HL-60/S4 treated with phorbol 12-myristate 13-acetate at 8.2 ng/mL for 4 days and 3 days (cell line): ENCODE measurements around the gene TIMP1.

Source experiments
- in situ Hi-C: fragments of 300-500 bp; cut with MboI; formaldehyde crosslinking; loops from 2 replicates; pipeline ENCODE4 v1.15.0; 2022; ENCODE audit warnings: low sequenced_read_pairs

Gene TIMP1

GRCh38 chrX:47581731-47582647, at the start of gene TIMP1:
Gene TIMP1, plus strand, starts transcription at chrX:47582436. Its CDS starts 980 bp downstream, at chrX:47583416.
- in situ Hi-C loops = no loop called here

DNA sequence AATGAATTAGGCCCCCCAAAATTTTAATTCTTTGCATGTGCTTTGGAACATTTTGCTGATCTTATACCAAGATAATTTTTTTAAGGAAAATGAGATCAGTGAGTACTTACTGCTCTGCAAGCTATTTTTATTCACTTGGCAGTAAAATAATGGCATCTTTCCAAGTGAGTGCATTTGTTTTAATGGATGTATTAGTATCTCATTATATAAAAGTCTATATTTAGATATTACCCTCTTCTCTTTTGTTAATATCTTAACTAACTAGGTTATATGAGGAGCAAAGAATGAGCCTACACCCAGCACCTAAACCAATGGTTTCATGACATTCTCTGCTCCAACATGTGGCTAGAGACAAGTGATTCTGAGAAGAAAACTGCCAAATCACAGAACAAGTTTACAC, 42.4 kb upstream of the TIMP1 start:
- in situ Hi-C loops = no loop called here

- in situ Hi-C loops = no loop called here
Measured at GRCh38 chrX:47540754-47541538, 41.3 kb upstream of the TIMP1 start.

- in situ Hi-C loops = no loop called here
Measured at GRCh38 chrX:47543496-47543895, 38.7 kb upstream of the TIMP1 start.

DNA sequence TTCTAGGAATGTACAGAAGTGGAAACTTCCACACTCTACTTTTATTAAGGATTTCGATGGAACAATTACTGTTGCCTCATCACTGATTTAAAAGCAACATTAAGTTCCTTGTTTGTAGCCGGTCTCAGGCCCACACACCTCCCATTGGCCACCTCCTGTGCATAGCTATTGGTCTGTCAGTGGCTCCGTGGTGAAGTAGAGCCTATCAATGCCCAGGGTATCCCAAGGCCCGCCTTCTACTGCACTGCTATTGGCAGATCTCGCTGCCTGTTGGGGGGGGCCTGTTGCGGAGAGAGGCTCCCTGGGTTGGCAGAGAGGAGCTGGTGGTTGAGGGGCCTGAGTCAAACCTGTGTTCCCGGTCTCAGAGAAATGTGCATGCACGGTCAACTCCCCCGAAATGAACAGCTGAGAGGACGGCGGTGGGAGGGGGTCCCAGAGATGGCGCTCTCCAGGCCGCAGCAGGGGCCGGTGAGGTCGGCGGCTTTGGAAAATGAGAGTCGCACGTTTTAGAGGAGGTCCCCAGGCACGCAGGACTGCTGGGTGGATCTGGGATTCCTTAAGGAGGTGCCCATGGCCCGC, 26.1 kb upstream of the TIMP1 start:
- in situ Hi-C loops = no loop called here

DNA sequence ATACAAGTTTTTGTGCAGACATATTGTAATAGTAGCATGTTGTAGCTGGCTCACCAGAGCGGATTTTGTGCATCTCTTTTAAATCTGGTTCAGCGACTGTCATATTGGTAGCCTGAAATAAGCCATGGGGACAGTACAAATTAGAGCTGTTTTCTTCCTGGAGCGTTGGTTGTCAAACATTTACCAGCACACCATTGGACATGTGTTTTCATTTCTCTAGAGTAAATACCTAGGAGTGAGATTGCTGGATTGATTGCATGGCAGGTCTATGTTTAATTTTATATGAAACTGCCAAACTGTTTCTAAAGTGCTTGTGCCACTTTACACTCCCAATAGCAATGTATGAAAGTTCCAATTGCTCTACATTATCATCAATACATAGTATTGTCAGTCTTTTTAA, 23.8 kb upstream of the TIMP1 start:
- in situ Hi-C loops = no loop called here

DNA sequence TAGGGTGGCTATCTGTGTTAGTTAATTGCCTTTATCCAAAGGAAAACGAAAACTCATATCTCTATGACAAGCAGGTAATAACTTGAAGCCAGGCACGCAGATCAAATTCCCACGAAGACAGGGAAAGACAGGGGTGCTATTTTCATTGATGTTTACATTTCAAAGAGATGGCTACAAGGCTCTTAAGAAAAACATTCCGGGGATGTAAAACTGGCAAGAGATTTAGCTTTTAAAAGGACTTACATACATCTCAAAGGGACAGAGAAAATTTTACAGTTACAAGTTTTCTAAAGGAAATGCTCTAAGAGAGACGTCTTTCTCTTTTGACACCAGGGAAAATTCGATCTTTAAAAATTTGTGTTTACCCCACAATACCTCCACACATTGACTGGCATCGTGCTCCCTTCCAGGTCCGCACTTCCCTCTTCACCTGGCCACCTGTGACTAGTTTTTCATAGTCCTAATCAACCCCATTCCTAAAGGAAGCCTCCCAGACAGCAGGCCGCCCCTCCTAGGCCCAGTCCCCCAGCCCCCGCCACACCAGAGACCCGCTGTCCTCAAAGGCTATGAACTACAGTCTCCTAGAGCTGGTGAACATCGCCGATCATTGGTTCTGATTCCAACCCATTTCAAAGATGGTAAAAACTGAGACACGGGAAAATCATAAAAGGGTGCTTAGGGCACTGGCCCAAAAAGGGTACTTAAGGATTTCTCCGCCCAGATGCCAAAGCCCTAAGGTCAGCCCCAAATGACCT, 21.9 kb upstream of the TIMP1 start:
- in situ Hi-C loops = no loop called here

GRCh38 chrX:47560934-47561658, 21.1 kb upstream of the TIMP1 start, which contains the start of gene ARAF:
Gene ARAF, plus strand, starts transcription at chrX:47561205. Its CDS starts 1,763 bp downstream, at chrX:47562968.
- in situ Hi-C loops = no loop called here

DNA sequence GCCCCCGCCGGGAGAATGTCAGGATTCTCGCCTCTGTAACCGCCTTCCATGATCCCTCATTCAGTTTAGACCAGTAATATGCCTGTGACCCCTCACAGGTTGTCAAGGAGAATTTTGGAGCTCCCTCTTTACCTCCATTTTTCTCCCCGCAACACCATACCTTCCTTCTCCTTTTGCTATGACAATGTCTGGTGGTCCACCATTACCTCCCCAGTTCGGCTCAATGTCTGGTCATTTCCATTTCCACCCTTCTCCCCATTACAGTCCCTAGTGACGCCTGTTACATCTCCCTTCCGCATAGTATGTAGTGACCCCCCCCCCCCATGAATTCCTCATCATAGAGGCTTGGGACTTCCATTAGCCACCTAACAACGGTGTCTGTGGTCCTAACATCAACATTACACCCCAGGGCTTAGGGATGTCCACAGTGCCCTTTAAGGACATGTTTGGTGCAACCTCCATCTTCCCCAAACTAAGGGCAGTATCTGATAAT, 20.5 kb upstream of the TIMP1 start:
- in situ Hi-C loops = no loop called here

GRCh38 chrX:47562615-47563243, 19.5 kb upstream of the TIMP1 start:
- in situ Hi-C loops = no loop called here

DNA sequence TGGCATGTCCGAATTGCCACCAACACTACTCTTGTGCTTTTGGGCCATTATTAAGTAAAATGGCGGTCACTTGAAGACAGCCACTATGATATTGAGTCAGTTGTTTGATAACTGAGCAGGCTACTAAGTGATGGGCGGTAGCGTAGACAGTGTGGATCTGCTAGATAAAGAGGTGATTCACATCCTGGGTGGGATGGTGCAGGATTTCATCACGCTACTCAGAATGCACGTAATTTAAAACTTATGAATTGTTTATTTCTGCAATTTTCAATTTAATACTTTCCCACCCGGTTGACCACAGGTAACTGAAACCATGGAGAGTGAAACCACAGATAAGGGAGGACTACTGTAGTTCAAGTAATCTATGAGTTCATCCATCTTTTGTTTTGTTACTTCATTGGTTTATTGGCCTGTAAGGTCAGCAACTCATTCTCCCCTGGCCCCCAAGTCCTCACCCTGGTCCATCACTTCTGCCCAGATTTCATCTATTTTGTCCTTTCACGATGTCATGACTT, 18.4 kb upstream of the TIMP1 start:
- in situ Hi-C loops = no loop called here

- in situ Hi-C loops = no loop called here
Measured at GRCh38 chrX:47564438-47565085, 17.7 kb upstream of the TIMP1 start.

DNA sequence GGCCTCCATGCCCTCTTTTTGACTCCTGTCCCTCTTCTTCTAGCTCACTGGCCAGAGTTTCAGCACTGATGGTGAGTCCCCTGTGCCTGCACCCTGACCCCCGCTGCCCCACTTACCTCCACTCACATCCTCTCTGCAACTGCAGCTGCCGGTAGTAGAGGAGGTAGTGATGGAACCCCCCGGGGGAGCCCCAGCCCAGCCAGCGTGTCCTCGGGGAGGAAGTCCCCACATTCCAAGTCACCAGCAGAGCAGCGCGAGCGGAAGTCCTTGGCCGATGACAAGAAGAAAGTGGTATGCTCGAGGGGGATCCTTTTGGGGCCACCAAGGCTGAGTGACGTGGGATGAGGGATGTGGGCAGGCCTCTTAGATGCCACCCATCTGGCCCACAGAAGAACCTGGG, 15.4 kb upstream of the TIMP1 start:
- in situ Hi-C loops = no loop called here

- in situ Hi-C loops = no loop called here
Measured at GRCh38 chrX:47568656-47569295, 13.5 kb upstream of the TIMP1 start.

- in situ Hi-C loops = no loop called here
Measured at GRCh38 chrX:47570794-47571193, 11.4 kb upstream of the TIMP1 start.

DNA sequence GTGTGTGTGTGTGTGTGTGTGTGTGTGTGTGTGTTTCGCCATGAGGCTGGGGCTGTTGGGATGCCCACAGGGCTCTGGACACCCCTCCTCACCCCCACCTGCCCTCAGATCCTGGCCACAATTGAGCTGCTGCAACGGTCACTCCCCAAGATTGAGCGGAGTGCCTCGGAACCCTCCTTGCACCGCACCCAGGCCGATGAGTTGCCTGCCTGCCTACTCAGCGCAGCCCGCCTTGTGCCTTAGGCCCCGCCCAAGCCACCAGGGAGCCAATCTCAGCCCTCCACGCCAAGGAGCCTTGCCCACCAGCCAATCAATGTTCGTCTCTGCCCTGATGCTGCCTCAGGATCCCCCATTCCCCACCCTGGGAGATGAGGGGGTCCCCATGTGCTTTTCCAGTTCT, 11.0 kb upstream of the TIMP1 start:
- in situ Hi-C loops = no loop called here

DNA sequence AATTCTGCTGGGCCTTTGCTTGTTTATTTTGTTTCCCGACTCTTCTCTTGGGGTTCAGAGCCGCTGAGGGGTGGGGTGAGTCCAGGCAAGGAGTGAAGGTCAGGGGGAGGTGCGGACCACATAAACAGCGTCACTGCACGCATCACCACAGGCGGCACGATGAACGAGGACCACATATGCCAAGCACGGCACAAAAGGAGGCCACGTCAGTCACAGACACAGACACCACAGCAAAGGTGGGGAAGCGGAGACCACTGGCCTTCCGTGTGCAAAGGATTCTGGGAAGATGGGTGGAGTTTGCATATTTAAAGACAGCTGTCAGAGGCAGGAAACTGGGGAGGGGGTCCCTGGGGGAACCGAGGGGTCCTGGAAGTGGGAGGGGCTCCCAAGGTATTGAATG, 10.3 kb upstream of the TIMP1 start:
- in situ Hi-C loops = no loop called here

- in situ Hi-C loops = no loop called here
Measured at GRCh38 chrX:47572773-47573340, 9.4 kb upstream of the TIMP1 start.
